Measurements from ENCODE around the gene SYNDIG1.

GRCh38 chr20:24664266-24664986, 195.0 kb downstream of the SYNDIG1 start:
- TF ChIP-seq CTCF (conservative IDR thresholded peaks at IDR 0.05; ENCODE audit: low read depth, low read length) = no peak
- TF ChIP-seq EZH2phosphoT487 (IDR thresholded peaks at IDR 0.05; ENCODE audit: borderline replicate concordance, low read length) = no peak
- no peak for TF ChIP-seq EZH2 (IDR thresholded peaks at IDR 0.05; ENCODE audit: low read length, unreplicated experiment)

All from PC-3 (cell line).